Fibroblast of lung (primary cell): Measurements from ENCODE around the gene SUSD6. TPM values are rescaled to one million over a fixed set of nuclear protein-coding genes. Genes with fewer than 3 reads are reported as not detected.

ENCODE experiments used
- DNase-seq, 2 donors: peaks; one replicate each; pipeline versions ENCODE4 v3.0.0 to v3.0.0-alpha.2; 2010; ENCODE audit warnings: low read depth in 2 of 2
- H2AFZ ChIP-seq: 2 replicates; pipeline ENCODE4 v1.5.1; 2012; ENCODE audit warnings: low read length, control low read depth, inconsistent platforms
- H3K27ac ChIP-seq: 2 replicates; pipeline ENCODE4 v1.5.1; 2011; ENCODE audit warnings: low read length, control low read depth; ENCODE audit not compliant: insufficient read depth
- H3K27me3 ChIP-seq: 2 replicates; pipeline ENCODE4 v1.5.1; 2011; ENCODE audit warnings: mild to moderate bottlenecking, low read length; ENCODE audit not compliant: control insufficient read depth, insufficient read depth
- H3K36me3 ChIP-seq: 2 replicates; pipeline ENCODE4 v1.5.1; 2011; ENCODE audit warnings: low read length; ENCODE audit not compliant: control insufficient read depth, insufficient read depth
- H3K4me1 ChIP-seq: 2 replicates; pipeline ENCODE4 v1.5.1; 2011; ENCODE audit warnings: low read length; ENCODE audit not compliant: control insufficient read depth, insufficient read depth; ENCODE audit errors: extremely low read depth
- H3K4me2 ChIP-seq: 2 replicates; pipeline ENCODE4 v1.5.1; 2011; ENCODE audit warnings: low read length, control low read depth; ENCODE audit not compliant: insufficient read depth; ENCODE audit errors: extremely low read depth
- H3K4me3 ChIP-seq, 4 experiments: fragments of 200-600 bp in 1 of 4; sonication (generic) in 1 of 4; replicated peaks in 1 of 4; 2 replicates each; pipeline ENCODE4 v1.5.1; 2011 to 2016; ENCODE audit warnings: low read length in 4 of 4, low read depth in 3 of 4, mild to moderate bottlenecking in 3 of 4, control low read depth in 2 of 4, inconsistent platforms in 1 of 4, mixed read lengths in 1 of 4; ENCODE audit not compliant: insufficient read depth in 1 of 4; ENCODE audit errors: control extremely low read depth in 1 of 4
- H3K79me2 ChIP-seq: 2 replicates; pipeline ENCODE4 v1.5.1; 2012; ENCODE audit warnings: mild to moderate bottlenecking, low read length, inconsistent platforms; ENCODE audit not compliant: control insufficient read depth, insufficient read depth
- H3K9ac ChIP-seq: 2 replicates; pipeline ENCODE4 v1.5.1; 2011; ENCODE audit warnings: mild to moderate bottlenecking, low read length, control low read depth; ENCODE audit not compliant: insufficient read depth
- H3K9me3 ChIP-seq: 2 replicates; pipeline ENCODE4 v1.5.1; 2012; ENCODE audit warnings: low read depth, low read length; ENCODE audit not compliant: control insufficient read depth, insufficient read depth
- H4K20me1 ChIP-seq: 2 replicates; pipeline ENCODE4 v1.5.1; 2011; ENCODE audit warnings: low read length; ENCODE audit not compliant: control insufficient read depth, insufficient read depth; ENCODE audit errors: extremely low read depth
- EZH2 ChIP-seq: IDR thresholded peaks from 2 replicates; pipeline ENCODE4 v1.5.1; 2012; ENCODE audit warnings: low read length, control low read depth, mild to moderate bottlenecking; ENCODE audit errors: missing control alignments
- polyA plus RNA-seq, 2 donors: library from polyadenylated mRNA; depleted of rRNA in 1 of 2; stranded (reverse) in 1 of 2; unstranded in 1 of 2; fragments of >200 nt; gene quantifications; 2 replicates each; pipeline ENCODE4 v1.2.1, GENCODE V29; 2011 to 2012; ENCODE audit warnings: missing spikeins in 1 of 2
- total RNA-seq: library from RNA; depleted of rRNA; stranded (reverse); fragments of >200 nt; gene quantifications from 2 replicates; pipeline ENCODE4 v1.2.1, GENCODE V29; 2014
- TF ChIP-seq, protein P1 (sequence below), 2 donors: IDR thresholded peaks in 1 of 2; conservative IDR thresholded peaks in 1 of 2; 1 replicate in 1 of 2; 2 replicates in 1 of 2; pipeline ENCODE4 v1.5.1; 2011 to 2012; ENCODE audit warnings: low read length in 2 of 2, control low read depth in 1 of 2, inconsistent platforms in 1 of 2, low read depth in 1 of 2, mild to moderate bottlenecking in 1 of 2

SUSD6 gene
- total and polyA plus RNA-seq, 2 donors (not counting 1 experiment from before 2014, with no cell fraction given): 9.1 to 11.4 TPM

DNA sequence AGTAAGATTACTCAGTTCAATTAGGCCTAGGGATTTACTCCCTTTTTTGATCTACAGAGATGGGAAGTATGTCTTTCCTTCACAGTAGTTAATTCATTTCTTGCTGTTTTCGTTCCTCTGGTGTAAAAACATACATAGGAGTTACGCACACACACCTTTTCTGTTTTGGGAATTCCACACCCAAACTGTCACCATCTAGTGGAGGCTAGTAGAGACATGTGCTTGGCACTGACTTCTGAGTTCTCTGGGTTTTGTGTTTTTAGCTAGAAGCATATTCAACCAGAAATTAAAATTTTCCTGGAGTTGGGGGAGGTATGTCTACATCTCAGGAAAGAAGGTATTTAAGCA is 1.4 kb downstream of the SUSD6 start:
- peak overlapping the region; percentile 85 for H3K9ac ChIP-seq
- no peaks in the 10 kb centered on the region for H4K20me1 ChIP-seq
- peak overlapping the region; percentile 67 to 90 (median 70) for H3K4me3 ChIP-seq
- no peak for TF ChIP-seq EZH2
- TF ChIP-seq, protein P1, sequence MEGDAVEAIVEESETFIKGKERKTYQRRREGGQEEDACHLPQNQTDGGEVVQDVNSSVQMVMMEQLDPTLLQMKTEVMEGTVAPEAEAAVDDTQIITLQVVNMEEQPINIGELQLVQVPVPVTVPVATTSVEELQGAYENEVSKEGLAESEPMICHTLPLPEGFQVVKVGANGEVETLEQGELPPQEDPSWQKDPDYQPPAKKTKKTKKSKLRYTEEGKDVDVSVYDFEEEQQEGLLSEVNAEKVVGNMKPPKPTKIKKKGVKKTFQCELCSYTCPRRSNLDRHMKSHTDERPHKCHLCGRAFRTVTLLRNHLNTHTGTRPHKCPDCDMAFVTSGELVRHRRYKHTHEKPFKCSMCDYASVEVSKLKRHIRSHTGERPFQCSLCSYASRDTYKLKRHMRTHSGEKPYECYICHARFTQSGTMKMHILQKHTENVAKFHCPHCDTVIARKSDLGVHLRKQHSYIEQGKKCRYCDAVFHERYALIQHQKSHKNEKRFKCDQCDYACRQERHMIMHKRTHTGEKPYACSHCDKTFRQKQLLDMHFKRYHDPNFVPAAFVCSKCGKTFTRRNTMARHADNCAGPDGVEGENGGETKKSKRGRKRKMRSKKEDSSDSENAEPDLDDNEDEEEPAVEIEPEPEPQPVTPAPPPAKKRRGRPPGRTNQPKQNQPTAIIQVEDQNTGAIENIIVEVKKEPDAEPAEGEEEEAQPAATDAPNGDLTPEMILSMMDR (conservative IDR thresholded peaks at IDR 0.05 in 1 of 2, IDR thresholded peaks at IDR 0.05 in 1 of 2; ENCODE audit: low read depth in 1 of 2, low read length in 2 of 2): peak in 1 of 2 donors; percentile 18
- H3K27me3 ChIP-seq: no peaks in the 10 kb centered on the region
- peaks cover 12% of the 10 kb centered on the region for H3K4me1 ChIP-seq
- no peaks in the 10 kb centered on the region for H3K36me3 ChIP-seq
- peak overlapping the region; percentile 72 for H3K4me2 ChIP-seq
- peak overlapping the region; percentile 87 for H3K27ac ChIP-seq
- H2AFZ ChIP-seq: no peak overlapping the region
- H3K79me2 ChIP-seq: peaks cover 34% of the 10 kb centered on the region
- no peak for DNase-seq
- no peaks in the 10 kb centered on the region for H3K9me3 ChIP-seq

DNA sequence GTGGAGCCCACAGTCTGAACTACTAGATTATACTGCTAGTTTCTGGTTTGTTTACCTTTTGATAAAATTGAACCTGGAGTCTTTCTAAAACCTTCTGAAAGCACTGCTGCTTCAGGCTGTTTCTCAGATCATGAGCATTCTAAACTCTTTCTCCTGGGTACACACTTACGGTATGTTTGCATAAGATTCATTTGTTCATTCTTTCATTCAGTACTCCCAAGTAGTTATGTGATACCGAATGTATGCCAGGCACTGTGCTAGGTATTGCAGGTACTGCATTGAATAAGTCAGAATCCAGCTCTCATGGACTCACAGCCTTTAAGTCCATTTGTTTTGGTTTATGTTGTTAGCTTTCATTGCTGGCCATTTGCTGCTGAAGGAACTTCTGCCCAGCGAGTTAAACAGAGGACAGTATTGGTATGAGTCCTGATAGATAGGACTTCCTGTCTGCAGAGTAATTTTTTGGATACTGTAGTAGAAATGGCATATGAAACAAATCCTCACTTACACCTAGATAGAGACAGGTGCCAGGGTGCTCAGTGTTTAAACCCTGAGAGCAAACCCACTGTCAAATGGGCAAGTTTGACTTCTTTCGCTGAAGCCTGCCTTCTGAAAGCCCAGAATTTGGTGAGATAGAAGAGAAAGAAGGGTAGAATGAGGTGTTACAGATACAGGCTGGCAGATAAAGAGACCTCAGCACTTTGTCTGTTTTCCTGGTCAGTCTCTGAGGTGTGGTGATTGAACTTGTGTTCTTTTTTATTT is 2.1 kb downstream of the SUSD6 start:
- Histone ChIP-seq H3K4me3 (peak overlapping the region in 2 of 4 experiments; percentile 67 to 90), H3K4me1 (peaks cover 12% of the 10 kb centered on the region), H3K27ac (no peak overlapping the region), H2AFZ (no peak overlapping the region), H3K27me3 (no peaks in the 10 kb centered on the region), H4K20me1 (no peaks in the 10 kb centered on the region), H3K4me2 (peak overlapping the region; percentile 72), H3K9me3 (no peaks in the 10 kb centered on the region), H3K36me3 (no peaks in the 10 kb centered on the region), H3K79me2 (peaks cover 40% of the 10 kb centered on the region), H3K9ac (no peak overlapping the region)
- DNase-seq: no peak
- TF ChIP-seq, protein P1 (conservative IDR thresholded peaks at IDR 0.05 in 1 of 2, IDR thresholded peaks at IDR 0.05 in 1 of 2; ENCODE audit: low read depth in 1 of 2, low read length in 2 of 2): no peak
- TF ChIP-seq EZH2: no peak

DNA sequence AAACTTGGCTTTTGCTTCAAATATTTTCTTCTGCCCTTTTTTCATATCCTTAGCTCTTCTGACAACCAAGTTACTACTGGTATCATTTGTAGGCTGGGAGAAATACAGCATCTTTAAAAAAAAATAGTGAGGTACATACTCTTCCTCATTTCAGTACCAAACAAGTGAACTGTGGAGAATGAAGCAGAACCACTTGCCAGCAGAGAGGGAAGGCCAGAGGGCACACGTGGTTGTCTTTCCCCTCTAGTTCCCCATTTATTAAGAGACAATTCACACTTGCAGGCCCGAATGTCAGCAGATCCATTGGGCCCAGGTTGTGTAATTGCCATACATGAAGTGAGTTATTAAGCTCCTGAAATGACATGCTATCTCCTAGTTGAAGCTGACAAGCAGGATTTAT is 3.2 kb downstream of the SUSD6 start:
- no peak overlapping the region for H3K4me2 ChIP-seq
- H4K20me1 ChIP-seq: no peaks in the 10 kb centered on the region
- H3K9ac ChIP-seq: no peak overlapping the region
- no peak for DNase-seq
- H3K36me3 ChIP-seq: no peaks in the 10 kb centered on the region
- no peak overlapping the region for H2AFZ ChIP-seq
- H3K27me3 ChIP-seq: no peaks in the 10 kb centered on the region
- no peaks in the 10 kb centered on the region for H3K9me3 ChIP-seq
- H3K27ac ChIP-seq: no peak overlapping the region
- peaks cover 47% of the 10 kb centered on the region for H3K79me2 ChIP-seq
- H3K4me1 ChIP-seq: peaks cover 16% of the 10 kb centered on the region
- TF ChIP-seq, protein P1 (conservative IDR thresholded peaks at IDR 0.05 in 1 of 2, IDR thresholded peaks at IDR 0.05 in 1 of 2; ENCODE audit: low read depth in 1 of 2, low read length in 2 of 2): no peak
- TF ChIP-seq EZH2: no peak
- peak overlapping the region in 1 of 4 experiments; percentile 11 for H3K4me3 ChIP-seq
